Gastroesophageal sphincter (tissue), 4 donors: ENCODE measurements around the gene CUX1. TPM values are rescaled to one million over a fixed set of nuclear protein-coding genes. Genes with fewer than 3 reads are reported as not detected.

Experiments
- ATAC-seq: fragments of 150-250 bp; one replicate; pipeline ENCODE4 v1.9.1; 2016; ENCODE audit warnings: mild to moderate bottlenecking, moderate library complexity
- H3K27ac ChIP-seq, 4 donors: fragments of 200-600 bp; sonication (generic) in 3 of 4; 1 replicate in 3 of 4; 2 replicates in 1 of 4; pipeline ENCODE4 v1.5.1; 2016 to 2019
- H3K27me3 ChIP-seq: fragments of 200-600 bp; sonication (generic); one replicate; pipeline ENCODE4 v1.5.1; 2019
- H3K36me3 ChIP-seq, 2 donors: fragments of 200-600 bp; sonication (generic); one replicate each; pipeline ENCODE4 v1.5.1; 2019; ENCODE audit warnings: control low read depth in 1 of 2
- H3K4me1 ChIP-seq, 3 donors: fragments of 200-600 bp; sonication (generic); 1 replicate in 2 of 3; 2 replicates in 1 of 3; pipeline ENCODE4 v1.5.1; 2016 to 2019; ENCODE audit warnings: control low read depth in 2 of 3
- H3K4me3 ChIP-seq, 2 donors: fragments of 200-600 bp; sonication (generic); one replicate each; pipeline ENCODE4 v1.5.1; 2019; ENCODE audit warnings: mild to moderate bottlenecking in 1 of 2, moderate library complexity in 1 of 2
- H3K9me3 ChIP-seq, 3 donors: fragments of 200-600 bp; sonication (generic); one replicate each; pipeline ENCODE4 v1.5.1; 2017 to 2019; ENCODE audit warnings: control low read depth in 2 of 3
- EP300 ChIP-seq: sonication (generic); formaldehyde crosslinking; IDR thresholded peaks from one replicate; pipeline ENCODE4 v1.6.1; 2017; ENCODE audit warnings: antibody characterized with exemption, mild to moderate bottlenecking
- POLR2A ChIP-seq, 2 donors: fragments of 450-650 bp; IDR thresholded peaks; one replicate each; pipeline ENCODE4 v1.6.1; 2017; ENCODE audit warnings: antibody characterized with exemption in 2 of 2, mild to moderate bottlenecking in 2 of 2, moderate library complexity in 1 of 2
- POLR2AphosphoS5 ChIP-seq: sonication (generic); formaldehyde crosslinking; IDR thresholded peaks from one replicate; pipeline ENCODE4 v1.6.1; 2017; ENCODE audit warnings: antibody characterized with exemption
- WGBS, 2 donors: methylation state at CpG; one replicate each; pipeline ENCODE4 v1.1.5; 2018; ENCODE audit warnings: low coverage in 1 of 2; 5-methylcytosine and 5-hydroxymethylcytosine counted together
- total RNA-seq, 4 donors: library from RNA; depleted of rRNA; stranded (reverse); fragments of >200 nt; gene quantifications; one replicate each; pipeline ENCODE4 v1.1.0, GENCODE V29; 2016
- TF ChIP-seq, protein P1 (sequence below), 4 experiments: fragments of 200-600 bp in 2 of 4; fragments of 450-650 bp in 2 of 4; sonication (generic) in 1 of 4; IDR thresholded peaks; one replicate each; pipeline ENCODE4 v1.5.1; 2017 to 2019; ENCODE audit warnings: antibody characterized with exemption in 4 of 4, mild to moderate bottlenecking in 2 of 4, moderate library complexity in 2 of 4

CUX1 gene
- total RNA-seq, 4 donors from 2014 or later = 84.4 to 134 (median 110) TPM

DNA sequence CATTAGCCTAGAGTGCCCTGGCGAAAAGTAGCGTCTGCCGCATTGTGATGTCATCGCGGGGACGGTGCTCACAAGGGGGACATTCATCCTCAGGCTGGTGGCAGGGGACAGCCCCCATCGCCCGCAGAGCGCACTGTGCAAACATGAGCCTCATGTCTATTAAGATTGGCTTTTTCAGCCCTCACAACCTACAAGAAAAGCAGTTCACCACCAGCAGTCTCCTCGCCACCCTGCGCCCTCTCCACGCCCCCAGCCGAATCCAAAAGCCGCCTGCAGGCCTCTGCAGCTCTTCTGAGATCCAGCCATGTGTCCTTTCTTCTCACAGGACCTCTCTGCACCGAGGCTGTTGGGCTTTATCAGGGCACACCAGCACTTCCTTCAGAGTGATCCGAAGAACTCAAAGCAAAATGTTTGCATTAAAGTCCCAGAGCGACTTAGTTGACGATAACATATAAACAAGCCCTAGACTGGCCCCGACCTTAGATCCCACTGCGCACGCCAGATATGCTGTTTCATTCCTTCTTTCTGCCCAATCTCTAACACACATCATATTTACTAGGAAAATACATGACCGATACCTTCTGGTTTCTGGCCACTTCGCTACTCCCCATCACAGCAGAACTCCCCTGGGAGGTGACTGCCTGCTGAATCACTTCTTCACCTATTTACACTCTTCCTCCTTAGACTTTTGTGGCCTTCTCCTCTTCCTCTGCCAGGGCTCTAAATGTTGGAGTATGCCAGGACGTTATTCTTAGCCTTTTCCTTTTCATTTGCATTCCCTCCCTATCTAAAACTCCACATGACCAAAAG lies 263.2 kb downstream of the CUX1 start:
- no peak overlapping the region for H3K4me3 ChIP-seq
- ATAC-seq = no peak
- TF ChIP-seq, protein P1, sequence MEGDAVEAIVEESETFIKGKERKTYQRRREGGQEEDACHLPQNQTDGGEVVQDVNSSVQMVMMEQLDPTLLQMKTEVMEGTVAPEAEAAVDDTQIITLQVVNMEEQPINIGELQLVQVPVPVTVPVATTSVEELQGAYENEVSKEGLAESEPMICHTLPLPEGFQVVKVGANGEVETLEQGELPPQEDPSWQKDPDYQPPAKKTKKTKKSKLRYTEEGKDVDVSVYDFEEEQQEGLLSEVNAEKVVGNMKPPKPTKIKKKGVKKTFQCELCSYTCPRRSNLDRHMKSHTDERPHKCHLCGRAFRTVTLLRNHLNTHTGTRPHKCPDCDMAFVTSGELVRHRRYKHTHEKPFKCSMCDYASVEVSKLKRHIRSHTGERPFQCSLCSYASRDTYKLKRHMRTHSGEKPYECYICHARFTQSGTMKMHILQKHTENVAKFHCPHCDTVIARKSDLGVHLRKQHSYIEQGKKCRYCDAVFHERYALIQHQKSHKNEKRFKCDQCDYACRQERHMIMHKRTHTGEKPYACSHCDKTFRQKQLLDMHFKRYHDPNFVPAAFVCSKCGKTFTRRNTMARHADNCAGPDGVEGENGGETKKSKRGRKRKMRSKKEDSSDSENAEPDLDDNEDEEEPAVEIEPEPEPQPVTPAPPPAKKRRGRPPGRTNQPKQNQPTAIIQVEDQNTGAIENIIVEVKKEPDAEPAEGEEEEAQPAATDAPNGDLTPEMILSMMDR (IDR thresholded peaks at IDR 0.05) = no peak
- no peak for TF ChIP-seq POLR2A (IDR thresholded peaks at IDR 0.05)
- TF ChIP-seq POLR2AphosphoS5 = no peak
- no peak for TF ChIP-seq EP300
- H3K4me1 ChIP-seq = no peaks in the 10 kb centered on the region
- no peaks in the 10 kb centered on the region for H3K27me3 ChIP-seq
- 78% methylated on average over 10 to 24 of the region's 24 CpGs for WGBS, 2 donors
- H3K36me3 ChIP-seq = peaks cover 0 to 34% of the 10 kb centered on the region in 2 donors
- no peaks in the 10 kb centered on the region for H3K9me3 ChIP-seq
- no peak overlapping the region for H3K27ac ChIP-seq

DNA sequence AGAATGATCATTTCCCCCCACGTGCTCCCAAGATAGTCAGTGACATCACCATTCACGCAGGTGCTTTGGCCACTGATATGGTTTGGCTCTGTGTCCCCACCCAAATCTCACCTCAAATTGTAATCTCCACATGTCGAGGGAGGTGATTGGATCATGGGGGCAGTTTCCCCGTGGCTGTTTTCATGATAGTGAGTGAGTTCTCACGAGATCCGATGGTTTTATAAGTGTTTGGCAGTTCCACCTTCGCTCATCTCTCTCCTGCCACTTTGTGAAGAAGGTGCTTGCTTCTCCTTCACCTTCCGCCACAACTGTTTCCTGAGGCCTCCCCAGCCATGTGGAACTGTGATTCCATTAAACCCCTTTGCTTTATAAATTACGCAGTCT lies 263.8 kb downstream of the CUX1 start:
- ATAC-seq = no peak
- no peak overlapping the region for H3K27ac ChIP-seq
- H3K4me1 ChIP-seq = no peaks in the 10 kb centered on the region
- H3K36me3 ChIP-seq = peaks cover 0 to 29% of the 10 kb centered on the region in 2 donors
- WGBS, 2 donors = 79 to 80% methylated on average over 1 to 9 of the region's 9 CpGs
- no peaks in the 10 kb centered on the region for H3K9me3 ChIP-seq
- no peaks in the 10 kb centered on the region for H3K27me3 ChIP-seq
- no peak for TF ChIP-seq EP300
- TF ChIP-seq, protein P1 (IDR thresholded peaks at IDR 0.05) = no peak
- no peak for TF ChIP-seq POLR2A (IDR thresholded peaks at IDR 0.05)
- no peak for TF ChIP-seq POLR2AphosphoS5
- H3K4me3 ChIP-seq = no peak overlapping the region

DNA sequence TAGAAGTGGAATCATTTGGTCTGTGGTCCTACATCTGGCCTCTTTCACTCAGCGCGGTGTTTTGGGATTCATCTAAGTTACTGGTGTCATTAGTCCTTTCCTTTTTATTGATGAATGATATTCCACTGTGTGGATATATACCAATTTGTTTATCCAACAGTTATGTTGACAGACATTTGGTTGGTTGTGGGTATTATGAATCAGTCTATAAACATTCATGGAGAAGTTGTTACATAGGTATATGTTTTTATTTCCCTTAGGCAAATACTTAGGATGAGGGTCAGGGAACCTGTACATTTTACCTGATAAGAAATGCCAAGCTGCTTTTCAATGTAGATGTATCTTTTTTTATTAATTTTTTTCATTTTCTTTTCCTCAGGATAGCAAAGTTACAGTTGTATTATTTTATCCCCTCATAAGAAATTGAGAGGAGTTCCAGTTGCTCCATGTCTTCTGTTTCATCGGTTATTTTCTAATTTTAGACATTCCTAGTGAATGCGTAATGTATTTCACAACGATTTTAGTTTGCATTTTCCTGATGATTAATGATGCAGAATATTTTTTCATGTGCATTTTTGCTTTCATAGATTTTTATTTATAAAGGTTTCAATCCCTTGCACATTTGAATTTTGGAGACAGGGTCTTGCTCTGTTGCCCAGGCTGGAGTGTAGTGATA lies 265.4 kb downstream of the CUX1 start:
- Histone ChIP-seq H3K27me3 (no peaks in the 10 kb centered on the region), H3K27ac (no peak overlapping the region), H3K4me1 (no peaks in the 10 kb centered on the region), H3K9me3 (no peaks in the 10 kb centered on the region), H3K4me3 (no peak overlapping the region), H3K36me3 (peaks cover 0 to 27% of the 10 kb centered on the region in 2 donors)
- WGBS, 2 donors = 70% methylated on average over 5 of the region's 5 CpGs; no CpG with 5 or more reads in 1 of the 2 donors
- ATAC-seq = no peak
- no peak for TF ChIP-seq EP300
- no peak for TF ChIP-seq POLR2A (IDR thresholded peaks at IDR 0.05)
- TF ChIP-seq, protein P1 (IDR thresholded peaks at IDR 0.05) = no peak
- no peak for TF ChIP-seq POLR2AphosphoS5

DNA sequence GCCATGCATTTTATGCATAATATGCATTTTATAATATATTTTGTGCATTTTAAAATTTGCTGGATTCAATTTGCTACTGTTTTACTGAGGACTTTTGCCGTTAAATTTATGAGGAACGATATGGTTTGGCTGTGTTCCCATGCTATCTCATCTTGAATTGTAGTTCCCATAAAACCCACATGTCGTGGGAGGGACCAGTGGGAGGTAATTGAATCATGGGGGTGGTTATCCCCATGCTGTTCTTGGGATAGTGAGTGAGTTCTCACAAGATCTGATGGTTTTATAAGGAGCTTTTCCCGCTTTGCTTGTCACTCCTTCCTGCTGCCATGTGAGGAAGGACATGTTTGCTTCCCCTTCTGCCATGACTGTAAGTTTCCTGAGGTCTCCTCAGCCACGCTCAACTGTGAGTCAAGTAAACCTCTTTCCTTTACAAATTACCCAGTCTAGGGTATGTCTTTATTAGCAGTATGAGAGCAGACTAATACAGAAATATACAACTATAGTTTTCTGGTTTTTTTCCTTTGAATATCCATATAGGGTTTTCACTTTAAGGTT lies 267.9 kb downstream of the CUX1 start:
- Histone ChIP-seq H3K36me3 (peaks cover 0 to 22% of the 10 kb centered on the region in 2 donors), H3K4me1 (no peaks in the 10 kb centered on the region), H3K4me3 (no peak overlapping the region), H3K27ac (no peak overlapping the region), H3K9me3 (no peaks in the 10 kb centered on the region), H3K27me3 (no peaks in the 10 kb centered on the region)
- no peak for ATAC-seq
- 91 to 93% methylated on average over 3 to 5 of the region's 5 CpGs for WGBS, 2 donors
- TF ChIP-seq, protein P1 (IDR thresholded peaks at IDR 0.05) = no peak
- TF ChIP-seq POLR2AphosphoS5 (no peak), POLR2A (IDR thresholded peaks at IDR 0.05) (no peak), EP300 (no peak)
